ENCODE measurements around the gene GCK.

GRCh38 chr7:44210107-44210506 is 20.9 kb upstream of the GCK start:
- TF ChIP-seq, protein P1, sequence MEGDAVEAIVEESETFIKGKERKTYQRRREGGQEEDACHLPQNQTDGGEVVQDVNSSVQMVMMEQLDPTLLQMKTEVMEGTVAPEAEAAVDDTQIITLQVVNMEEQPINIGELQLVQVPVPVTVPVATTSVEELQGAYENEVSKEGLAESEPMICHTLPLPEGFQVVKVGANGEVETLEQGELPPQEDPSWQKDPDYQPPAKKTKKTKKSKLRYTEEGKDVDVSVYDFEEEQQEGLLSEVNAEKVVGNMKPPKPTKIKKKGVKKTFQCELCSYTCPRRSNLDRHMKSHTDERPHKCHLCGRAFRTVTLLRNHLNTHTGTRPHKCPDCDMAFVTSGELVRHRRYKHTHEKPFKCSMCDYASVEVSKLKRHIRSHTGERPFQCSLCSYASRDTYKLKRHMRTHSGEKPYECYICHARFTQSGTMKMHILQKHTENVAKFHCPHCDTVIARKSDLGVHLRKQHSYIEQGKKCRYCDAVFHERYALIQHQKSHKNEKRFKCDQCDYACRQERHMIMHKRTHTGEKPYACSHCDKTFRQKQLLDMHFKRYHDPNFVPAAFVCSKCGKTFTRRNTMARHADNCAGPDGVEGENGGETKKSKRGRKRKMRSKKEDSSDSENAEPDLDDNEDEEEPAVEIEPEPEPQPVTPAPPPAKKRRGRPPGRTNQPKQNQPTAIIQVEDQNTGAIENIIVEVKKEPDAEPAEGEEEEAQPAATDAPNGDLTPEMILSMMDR (IDR thresholded peaks at IDR 0.05) = no peak
- no peak for TF ChIP-seq POLR2A (IDR thresholded peaks at IDR 0.05)
